Omental fat pad (tissue), 4 donors: Measurements from ENCODE around the gene HBEGF. TPM values are rescaled to one million over a fixed set of nuclear protein-coding genes. Genes with fewer than 3 reads are reported as not detected.

ENCODE experiments used
- ATAC-seq: fragments of 150-250 bp; one replicate; pipeline ENCODE4 v1.9.1; 2016; ENCODE audit warnings: mild to moderate bottlenecking, moderate library complexity; ENCODE audit not compliant: low FRiP score
- DNase-seq: peaks from one replicate; pipeline ENCODE4 v3.0.0-alpha.2; 2019; ENCODE audit warnings: low spot score
- total RNA-seq, 4 donors: library from RNA; depleted of rRNA; stranded (reverse); fragments of >200 nt; gene quantifications; one replicate each; pipeline ENCODE4 v1.1.0, GENCODE V29; 2016
- TF ChIP-seq, protein P1 (sequence below), 3 donors: fragments of 450-650 bp; IDR thresholded peaks; one replicate each; pipeline ENCODE4 v1.5.1; 2016 to 2017; ENCODE audit warnings: antibody characterized with exemption in 3 of 3, mild to moderate bottlenecking in 3 of 3, moderate library complexity in 2 of 3

Gene HBEGF
- total RNA-seq, 4 donors from 2014 or later, result 32.1 to 81.8 (median 61.0) TPM

DNA sequence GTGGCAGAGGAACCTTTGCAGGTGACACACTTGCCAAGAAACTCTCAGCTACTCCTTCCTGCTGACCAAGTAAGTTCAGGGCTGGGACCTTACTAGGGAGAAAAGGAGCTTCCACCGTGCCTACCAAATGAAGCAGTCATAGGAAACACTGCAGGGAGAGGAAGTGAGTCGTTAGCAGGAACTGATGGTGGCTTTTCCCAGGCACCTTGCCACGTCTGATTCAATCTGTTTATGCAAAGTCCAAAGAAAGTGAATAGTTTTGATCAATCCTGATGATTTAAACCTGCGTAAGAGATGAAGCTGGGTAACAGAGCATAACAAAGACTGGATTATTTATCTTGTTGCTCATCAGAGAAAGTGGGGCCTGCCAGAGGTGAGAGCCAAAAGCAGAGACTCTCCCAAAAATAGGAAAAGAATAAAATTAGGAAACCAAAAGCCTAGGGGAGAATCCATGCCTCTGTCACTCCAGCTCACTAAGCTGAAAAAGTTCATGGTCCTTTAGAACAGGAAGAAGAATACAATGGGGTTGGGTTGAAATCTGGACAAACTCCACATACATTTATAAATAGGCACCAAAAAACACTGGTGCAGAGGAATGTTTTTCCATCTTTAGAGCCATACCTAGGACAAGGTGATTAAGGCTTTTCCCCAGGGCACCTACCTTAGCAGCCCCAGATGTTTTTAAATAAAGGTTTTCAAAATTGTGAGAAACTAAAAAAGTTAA lies 34.2 kb downstream of the HBEGF start:
- DNase-seq (no peak), ATAC-seq (no peak)
- TF ChIP-seq, protein P1, sequence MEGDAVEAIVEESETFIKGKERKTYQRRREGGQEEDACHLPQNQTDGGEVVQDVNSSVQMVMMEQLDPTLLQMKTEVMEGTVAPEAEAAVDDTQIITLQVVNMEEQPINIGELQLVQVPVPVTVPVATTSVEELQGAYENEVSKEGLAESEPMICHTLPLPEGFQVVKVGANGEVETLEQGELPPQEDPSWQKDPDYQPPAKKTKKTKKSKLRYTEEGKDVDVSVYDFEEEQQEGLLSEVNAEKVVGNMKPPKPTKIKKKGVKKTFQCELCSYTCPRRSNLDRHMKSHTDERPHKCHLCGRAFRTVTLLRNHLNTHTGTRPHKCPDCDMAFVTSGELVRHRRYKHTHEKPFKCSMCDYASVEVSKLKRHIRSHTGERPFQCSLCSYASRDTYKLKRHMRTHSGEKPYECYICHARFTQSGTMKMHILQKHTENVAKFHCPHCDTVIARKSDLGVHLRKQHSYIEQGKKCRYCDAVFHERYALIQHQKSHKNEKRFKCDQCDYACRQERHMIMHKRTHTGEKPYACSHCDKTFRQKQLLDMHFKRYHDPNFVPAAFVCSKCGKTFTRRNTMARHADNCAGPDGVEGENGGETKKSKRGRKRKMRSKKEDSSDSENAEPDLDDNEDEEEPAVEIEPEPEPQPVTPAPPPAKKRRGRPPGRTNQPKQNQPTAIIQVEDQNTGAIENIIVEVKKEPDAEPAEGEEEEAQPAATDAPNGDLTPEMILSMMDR (IDR thresholded peaks at IDR 0.05), result no peak

DNA sequence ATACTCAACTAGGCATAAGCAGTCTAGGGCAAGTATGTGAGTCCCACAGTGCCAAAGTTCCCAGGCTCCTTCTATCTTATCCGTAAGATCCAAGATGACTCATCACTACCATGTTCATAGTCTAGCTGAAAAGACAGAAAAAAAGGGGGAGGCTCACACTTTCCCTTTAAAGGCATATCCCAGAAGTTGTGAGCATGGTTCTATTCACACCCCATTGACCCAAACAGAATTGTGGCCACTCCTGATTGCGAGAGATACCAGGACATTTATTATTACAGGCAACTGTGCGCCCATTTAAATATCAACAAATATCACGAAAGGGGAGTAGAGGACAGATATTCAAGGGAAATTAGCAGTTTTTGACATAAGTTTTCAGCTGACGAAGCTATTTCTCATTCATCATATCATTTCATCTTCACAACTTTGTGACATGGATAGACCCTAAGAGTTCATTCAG lies 35.4 kb downstream of the HBEGF start:
- TF ChIP-seq, protein P1 (IDR thresholded peaks at IDR 0.05), result no peak
- peak; percentile 79 for ATAC-seq
- DNase-seq, result no peak

DNA sequence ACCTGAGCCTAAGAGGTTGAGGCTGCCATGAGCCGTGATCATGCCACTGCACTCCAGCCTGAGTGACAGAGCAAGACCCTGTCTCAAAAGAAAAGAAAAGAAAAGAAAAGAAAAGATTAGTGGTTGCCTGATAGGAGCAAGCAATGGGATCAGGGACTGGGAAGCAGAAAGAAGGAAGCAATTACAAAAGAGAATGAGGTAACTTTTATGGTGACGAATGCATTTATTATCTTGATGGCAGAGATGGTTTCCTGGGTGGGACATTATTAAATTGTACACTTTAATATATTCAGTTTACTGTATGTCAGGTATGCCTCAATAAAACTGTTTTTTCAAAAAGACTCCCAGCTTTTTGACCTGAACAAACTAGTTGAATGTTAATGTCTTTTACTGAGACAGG lies 36.0 kb downstream of the HBEGF start:
- ATAC-seq, result no peak
- TF ChIP-seq, protein P1 (IDR thresholded peaks at IDR 0.05), result no peak
- no peak for DNase-seq

DNA sequence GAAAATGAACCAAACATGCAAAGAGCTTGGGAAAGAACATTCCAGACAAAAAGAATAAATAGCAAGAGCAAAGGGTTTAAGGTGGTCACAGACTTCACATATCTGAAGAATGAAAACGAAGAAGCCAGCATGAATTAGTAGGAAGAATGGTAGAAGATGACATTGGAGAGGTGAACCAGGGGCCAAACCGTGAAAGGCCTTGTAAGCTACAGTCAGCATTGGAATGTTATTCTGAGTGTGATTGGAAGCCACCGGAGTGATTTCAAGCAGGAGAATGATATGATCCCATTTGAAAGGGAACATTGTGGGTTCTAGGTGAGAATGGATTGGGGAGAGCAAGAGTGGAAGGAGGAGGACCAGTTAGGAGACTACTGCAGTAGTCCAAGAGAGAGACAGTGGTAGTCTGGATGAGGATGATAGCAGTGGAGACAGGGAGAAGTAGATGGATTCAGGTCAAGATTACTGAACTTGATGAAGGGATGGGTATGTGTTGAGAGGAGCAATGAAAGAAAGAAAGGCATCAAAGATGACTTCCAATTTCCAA lies 36.6 kb downstream of the HBEGF start:
- TF ChIP-seq, protein P1 (IDR thresholded peaks at IDR 0.05), result no peak
- no peak for DNase-seq
- no peak for ATAC-seq

DNA sequence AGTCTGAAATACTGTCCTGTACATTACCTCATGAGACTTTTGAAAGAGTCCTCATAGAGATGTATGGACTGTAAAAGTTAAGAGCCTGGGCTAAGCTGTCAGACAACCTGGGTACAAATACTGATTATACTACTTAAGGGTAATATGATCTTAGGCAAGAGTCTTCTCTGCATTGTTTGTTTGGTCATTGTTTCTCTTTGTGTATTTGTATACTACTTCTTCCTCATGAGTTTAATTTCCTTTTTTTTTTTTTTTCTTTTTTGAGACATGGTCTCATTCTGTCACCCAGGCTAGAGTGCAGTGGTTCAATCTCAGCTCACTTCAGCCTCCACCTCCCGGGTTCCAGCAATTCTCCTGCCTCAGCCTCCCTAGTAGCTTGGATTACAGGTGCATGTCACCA lies 40.9 kb downstream of the HBEGF start:
- DNase-seq (no peak), ATAC-seq (no peak)
- TF ChIP-seq, protein P1 (IDR thresholded peaks at IDR 0.05), result no peak

DNA sequence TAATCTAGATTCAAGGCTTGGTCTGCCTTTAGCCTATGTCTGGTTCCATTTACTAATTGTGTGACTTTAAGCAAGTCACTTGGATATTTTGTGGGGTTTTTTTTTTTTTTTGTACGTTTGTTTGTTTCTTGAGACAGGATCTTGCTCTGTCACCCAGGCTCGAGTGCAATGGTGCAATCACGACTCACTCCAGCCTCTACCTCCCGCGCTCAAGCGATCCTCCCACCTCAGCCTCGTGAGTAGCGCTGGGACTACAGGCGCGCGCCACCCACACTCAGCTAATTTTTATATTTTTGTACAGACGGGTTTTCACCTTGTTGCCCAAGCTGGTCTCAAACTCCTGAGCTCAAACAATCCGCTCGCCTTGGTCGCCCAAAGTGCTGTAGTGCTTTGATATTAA lies 42.4 kb downstream of the HBEGF start:
- TF ChIP-seq, protein P1 (IDR thresholded peaks at IDR 0.05), result no peak
- ATAC-seq, result no peak
- DNase-seq, result no peak
